Psoas muscle (tissue), 8 donors: ENCODE results near the gene GCK. TPM values are rescaled to one million over a fixed set of nuclear protein-coding genes. Genes with fewer than 3 reads are reported as not detected.

Experiments
- ATAC-seq, 4 donors: fragments of 200-7000 bp; cut with Tn5 transposase; one replicate each; pipeline ENCODE4 v1.9.1; 2020; ENCODE audit warnings: moderate library complexity in 3 of 4, mild to moderate bottlenecking in 2 of 4
- DNase-seq, 2 donors: peaks; one replicate each; pipeline ENCODE4 v3.0.0-alpha.2; 2020
- H3K27ac ChIP-seq: fragments of 200-600 bp; one replicate; pipeline ENCODE4 v1.8.0; 2022
- H3K27me3 ChIP-seq, 3 donors: fragments of 200-600 bp in 1 of 3; one replicate each; pipeline versions ENCODE4 v1.6.1 to v1.8.0; 2013 to 2022; ENCODE audit warnings: low read length in 2 of 3, mild to moderate bottlenecking in 2 of 3, moderate library complexity in 1 of 3; ENCODE audit not compliant: insufficient read depth in 3 of 3
- H3K36me3 ChIP-seq, 2 donors: fragments of 200-600 bp in 1 of 2; one replicate each; pipeline versions ENCODE4 v1.6.1 to v1.8.0; 2013 to 2022; ENCODE audit warnings: low read depth in 1 of 2, mild to moderate bottlenecking in 1 of 2, moderate library complexity in 1 of 2; ENCODE audit not compliant: insufficient read depth in 1 of 2
- H3K4me1 ChIP-seq: fragments of 200-600 bp; one replicate; pipeline ENCODE4 v1.8.0; 2022
- H3K4me3 ChIP-seq: fragments of 200-600 bp; one replicate; pipeline ENCODE4 v1.8.0; 2022; ENCODE audit warnings: mild to moderate bottlenecking
- H3K9me3 ChIP-seq: fragments of 200-600 bp; one replicate; pipeline ENCODE4 v1.8.0; 2022
- WGBS, 3 donors: extraction: QIAGEN DNeasy Blood & Tissue Kit; methylation state at CpG; one replicate each; pipeline versions ENCODE4 v1.1.6 to v1.1.7; 2013; 5-methylcytosine and 5-hydroxymethylcytosine counted together
- intact Hi-C, 2 donors: fragments of 100-400 bp; cut with DNase I; formaldehyde crosslinking; loops; one replicate each; pipeline versions ENCODE4 v1.11.0 to v1.14.2; 2022
- polyA plus RNA-seq, 3 donors: library from polyadenylated mRNA; stranded (reverse); fragments of 200-250 nt; gene quantifications; one replicate each; pipeline ENCODE4 v1.2.3, GENCODE V29; 2013
- total RNA-seq, 4 donors: library from RNA; stranded (reverse); fragmentation: NEBNext Ultra II Directional in 2 of 4; extraction: Animal tissue kit (Norgen Biotek cat#: 25700) in 2 of 4; gene quantifications; one replicate each; pipeline versions ENCODE4 v1.2.1 to v1.2.4, GENCODE V29; 2021 to 2023
- TF ChIP-seq, protein P1 (sequence below): fragments of 200-600 bp; IDR thresholded peaks from one replicate; pipeline ENCODE4 v1.8.0; 2022; ENCODE audit warnings: antibody characterized with exemption
- donor health status: healthy with polysubstance abuse.
- donor health status: DM: no; HTN: no; CAD: no; lungs with moderate emphysema.
- donor health status: Bipolar disorder and iron deficiency.
- donor health status: healthy.
- donor health status: DM: yes; HTN: yes; CAD: no.
- donor health status: DM: no; HTN: no; CAD: no.
- donor health status: DM: no; HTN: no; CAD: no.
- donor health status: DM: yes; HTN: yes; CAD: no.

Gene GCK
- total and polyA plus RNA-seq, 7 donors, result 0.07 to 0.11 (median 0.08) TPM; not detected in 4

DNA sequence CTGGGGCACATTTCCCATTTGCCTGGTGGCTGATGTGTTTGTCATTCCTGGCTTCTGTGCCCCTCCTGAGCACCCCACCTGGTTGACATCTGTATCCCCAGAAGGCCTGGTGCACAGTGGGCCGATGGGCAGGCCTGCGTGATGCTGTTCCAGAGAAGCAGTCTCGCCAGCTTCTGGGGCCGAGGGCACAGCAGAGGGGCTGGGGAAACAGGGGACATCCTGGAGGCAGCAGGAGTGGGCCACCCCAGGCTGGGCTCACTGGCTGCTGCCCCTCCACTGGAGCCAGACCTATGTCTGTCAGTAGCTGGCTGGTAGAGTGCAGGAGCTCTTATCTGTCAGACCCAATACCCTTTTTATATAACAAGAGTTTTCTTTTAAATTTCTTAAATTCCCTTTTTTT is 47.2 kb downstream of the GCK start:
- H3K27ac ChIP-seq, result no peak overlapping the region
- no peaks in the 10 kb centered on the region for H3K9me3 ChIP-seq
- intact Hi-C loops, result no loop called here
- no peaks in the 10 kb centered on the region for H3K36me3 ChIP-seq
- WGBS, 3 donors, result 86 to 93% (median 87%) methylated on average over 4 of the region's 4 CpGs
- ATAC-seq, result no peak
- DNase-seq, result peak in 1 of 2 donors; percentile 26
- TF ChIP-seq, protein P1, sequence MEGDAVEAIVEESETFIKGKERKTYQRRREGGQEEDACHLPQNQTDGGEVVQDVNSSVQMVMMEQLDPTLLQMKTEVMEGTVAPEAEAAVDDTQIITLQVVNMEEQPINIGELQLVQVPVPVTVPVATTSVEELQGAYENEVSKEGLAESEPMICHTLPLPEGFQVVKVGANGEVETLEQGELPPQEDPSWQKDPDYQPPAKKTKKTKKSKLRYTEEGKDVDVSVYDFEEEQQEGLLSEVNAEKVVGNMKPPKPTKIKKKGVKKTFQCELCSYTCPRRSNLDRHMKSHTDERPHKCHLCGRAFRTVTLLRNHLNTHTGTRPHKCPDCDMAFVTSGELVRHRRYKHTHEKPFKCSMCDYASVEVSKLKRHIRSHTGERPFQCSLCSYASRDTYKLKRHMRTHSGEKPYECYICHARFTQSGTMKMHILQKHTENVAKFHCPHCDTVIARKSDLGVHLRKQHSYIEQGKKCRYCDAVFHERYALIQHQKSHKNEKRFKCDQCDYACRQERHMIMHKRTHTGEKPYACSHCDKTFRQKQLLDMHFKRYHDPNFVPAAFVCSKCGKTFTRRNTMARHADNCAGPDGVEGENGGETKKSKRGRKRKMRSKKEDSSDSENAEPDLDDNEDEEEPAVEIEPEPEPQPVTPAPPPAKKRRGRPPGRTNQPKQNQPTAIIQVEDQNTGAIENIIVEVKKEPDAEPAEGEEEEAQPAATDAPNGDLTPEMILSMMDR, result no peak
- H3K4me1 ChIP-seq, result no peaks in the 10 kb centered on the region
- no peak overlapping the region for H3K4me3 ChIP-seq
- peaks cover 0 to 19% (median 4%) of the 10 kb centered on the region in 3 donors for H3K27me3 ChIP-seq

DNA sequence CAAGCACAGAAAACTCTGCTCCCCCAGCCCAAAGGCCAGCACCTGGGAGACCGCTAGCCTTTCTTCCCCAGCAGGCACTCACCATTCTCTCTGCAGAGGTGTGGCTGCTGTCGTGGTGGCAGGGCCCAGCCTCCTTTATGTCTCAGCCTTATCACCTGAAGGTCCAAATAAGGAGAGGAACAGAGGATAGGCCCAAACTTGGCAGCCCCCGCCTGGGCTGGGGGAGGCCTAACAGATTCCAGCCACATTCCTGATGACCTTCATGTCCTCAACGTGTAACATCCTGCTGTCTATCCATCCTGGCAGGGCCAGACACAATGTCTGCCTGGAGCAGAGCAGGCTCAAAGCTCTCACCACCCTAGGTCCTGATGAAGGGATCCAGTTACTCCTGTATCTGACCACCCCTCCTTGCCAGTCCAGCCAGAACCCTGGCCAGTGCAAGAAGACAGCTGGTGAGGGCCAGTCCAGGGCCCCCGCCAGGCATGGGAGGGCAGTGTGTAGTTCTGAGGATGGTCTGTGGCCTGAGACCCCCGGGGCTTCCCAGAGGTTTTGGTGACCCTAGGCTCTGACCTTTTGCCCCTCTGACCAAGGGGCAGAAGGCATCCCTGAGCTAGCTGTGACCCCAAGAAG is 47.9 kb downstream of the GCK start, which contains the start of gene MYL7:
MYL7 (minus strand) TSS at position 112 of the 630 bp plus-strand sequence; CDS start at position 85, 27 bp downstream.
- intact Hi-C loops, result no loop called here
- no peaks in the 10 kb centered on the region for H3K36me3 ChIP-seq
- H3K4me3 ChIP-seq, result no peak within 1 kb of the TSS
- TF ChIP-seq, protein P1, result no peak
- DNase-seq, result peak in 1 of 2 donors; percentile 24
- no peaks in the 10 kb centered on the region for H3K4me1 ChIP-seq
- WGBS, 3 donors, result 57 to 70% (median 62%) methylated on average over 6 of the region's 6 CpGs
- ATAC-seq, result no peak
- no peak within 1 kb of the TSS for H3K27ac ChIP-seq
- no peaks in the 10 kb centered on the region for H3K9me3 ChIP-seq
- peaks cover 0 to 14% (median 4%) of the 10 kb centered on the region in 3 donors for H3K27me3 ChIP-seq

DNA sequence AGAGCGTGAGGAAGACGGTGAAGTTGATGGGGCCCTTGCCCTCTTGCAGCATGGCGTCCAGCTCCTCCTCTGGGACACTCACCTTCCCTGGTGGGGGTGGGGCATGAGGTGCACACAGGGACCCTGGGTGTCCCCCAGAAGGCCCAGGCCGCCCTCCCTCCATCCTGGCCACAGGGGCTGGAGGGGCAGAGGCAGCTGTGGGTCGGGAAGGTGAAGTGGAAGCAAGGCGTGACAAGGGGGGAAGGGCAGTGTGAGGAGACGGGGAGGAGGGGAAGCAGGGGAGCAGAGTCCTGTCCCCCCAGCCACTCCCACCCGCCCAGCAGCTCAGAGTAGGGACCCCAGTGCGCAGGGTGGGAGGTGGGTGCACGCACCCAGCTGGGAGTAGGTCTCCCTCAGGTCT is 48.9 kb downstream of the GCK start:
- intact Hi-C loops, result no loop called here
- DNase-seq, result peak in 1 of 2 donors; percentile 54
- Histone ChIP-seq H3K4me3 (no peak overlapping the region), H3K27ac (no peak overlapping the region), H3K4me1 (no peaks in the 10 kb centered on the region), H3K36me3 (no peaks in the 10 kb centered on the region), H3K27me3 (peaks cover 0 to 6% (median 0%) of the 10 kb centered on the region in 3 donors), H3K9me3 (no peaks in the 10 kb centered on the region)
- ATAC-seq, result no peak
- TF ChIP-seq, protein P1, result no peak
- WGBS, 3 donors, result 90 to 93% (median 90%) methylated on average over 9 to 10 of the region's 10 CpGs

DNA sequence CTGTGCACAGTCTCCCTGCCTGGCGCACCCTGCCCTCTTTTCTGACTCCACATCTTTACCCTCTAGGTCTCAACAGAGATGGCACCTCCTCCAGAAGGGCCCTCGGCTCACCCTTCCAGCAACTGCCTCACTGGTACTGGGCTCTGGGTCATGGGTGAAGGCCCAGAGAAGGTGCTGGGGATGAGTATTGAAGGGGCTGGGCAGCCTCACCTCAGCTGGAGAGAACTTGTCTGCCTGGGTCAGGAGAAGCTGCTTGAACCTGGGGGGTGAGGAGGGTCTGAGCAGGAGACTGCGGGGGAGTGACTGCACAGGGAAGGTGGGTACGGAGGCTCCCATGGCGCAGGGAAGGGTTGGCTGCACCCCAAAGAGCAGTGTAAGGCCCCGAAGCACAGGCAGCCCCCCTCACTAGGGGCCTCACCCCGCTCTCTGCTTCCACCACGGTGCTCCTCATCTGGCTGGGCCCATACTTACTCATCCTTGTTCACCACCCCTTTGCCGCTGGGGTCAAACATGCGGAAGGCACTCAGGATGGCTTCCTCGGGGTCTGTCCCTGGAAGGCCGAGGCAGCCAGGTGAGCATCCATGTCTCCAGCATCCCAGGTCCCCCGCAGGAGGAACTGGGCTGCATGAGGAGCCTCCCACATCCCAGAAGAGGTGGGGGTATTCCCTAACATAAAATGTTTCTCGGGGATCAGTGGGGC is 49.8 kb downstream of the GCK start:
- Histone ChIP-seq H3K9me3 (no peaks in the 10 kb centered on the region), H3K27ac (no peak overlapping the region), H3K4me1 (no peaks in the 10 kb centered on the region), H3K27me3 (no peaks in the 10 kb centered on the region), H3K4me3 (no peak overlapping the region), H3K36me3 (no peaks in the 10 kb centered on the region)
- WGBS, 3 donors, result 90 to 93% (median 91%) methylated on average over 14 of the region's 14 CpGs
- no peak for ATAC-seq
- TF ChIP-seq, protein P1, result no peak
- DNase-seq, result peak in 1 of 2 donors; percentile 30
- intact Hi-C loops, result loop anchor here in 1 of 2 donors (5.0 kb wide), 1 partner anchor 53 kb away; no protein-coding TSS in a partner anchor
